IMR-90 (cell line): ENCODE results near the gene DNAH17. TPM values are rescaled to one million over a fixed set of nuclear protein-coding genes. Genes with fewer than 3 reads are reported as not detected.
A peak's percentile ranks its signal among the peaks of the same experiment; 100 is the strongest.

ENCODE experiments used
- ATAC-seq: fragments of 200-7000 bp; cut with Tn5 transposase; 2 replicates; pipeline ENCODE4 v1.9.1; 2020; ENCODE audit warnings: low read depth, mild to moderate bottlenecking, moderate library complexity
- BruUV-seq: library from RNA; stranded (reverse); fragments of 400-500 nt; replicated peaks from 2 replicates; lab custom pipeline; 2021; lab: Mats Ljungman, UMichigan
- CTCF ChIA-PET: fragments of 300-600 bp; formaldehyde crosslinking; extraction: SDS; loops from one replicate; lab custom pipeline; 2021; ENCODE audit warnings: antibody characterized with exemption; lab: Yijun Ruan, JAX
- POLR2A ChIA-PET: fragments of 300-600 bp; sonication (Branson Sonifier 250); formaldehyde crosslinking; loops from one replicate; lab custom pipeline; 2022; ENCODE audit warnings: antibody characterized with exemption; ENCODE audit not compliant: unreplicated experiment; lab: Charles Lee
- DNase-seq: peaks from one replicate; pipeline ENCODE4 v3.0.0; 2013
- H2AFZ ChIP-seq: replicated peaks from 2 replicates; pipeline ENCODE3; 2013; ENCODE audit warnings: low read length, mild to moderate bottlenecking; ENCODE audit not compliant: poor library complexity
- H2AK5ac ChIP-seq: 2 replicates; pipeline ENCODE4 v1.6.1; 2013; ENCODE audit warnings: low read depth, low read length, inconsistent platforms
- H2AK9ac ChIP-seq: replicated peaks from 2 replicates; pipeline ENCODE3; 2013; ENCODE audit warnings: mild to moderate bottlenecking, low read depth, low read length, moderate library complexity; ENCODE audit not compliant: poor library complexity
- H2BK120ac ChIP-seq: 2 replicates; pipeline ENCODE4 v1.6.1; 2013; ENCODE audit warnings: low read depth, low read length, inconsistent platforms
- H2BK15ac ChIP-seq: 3 replicates; pipeline ENCODE4 v1.6.1; 2013; ENCODE audit warnings: low read depth, low read length, inconsistent platforms
- H2BK20ac ChIP-seq: 2 replicates; pipeline ENCODE4 v1.6.1; 2013; ENCODE audit warnings: low read depth, mild to moderate bottlenecking, inconsistent platforms, low read length, moderate library complexity
- H2BK5ac ChIP-seq: 2 replicates; pipeline ENCODE4 v1.6.1; 2013; ENCODE audit warnings: mild to moderate bottlenecking, low read depth, low read length, inconsistent platforms; ENCODE audit not compliant: poor library complexity, severe bottlenecking
- H3K14ac ChIP-seq: replicated peaks from 2 replicates; pipeline ENCODE4 v1.6.1; 2013; ENCODE audit warnings: low read depth, low read length, inconsistent platforms
- H3K18ac ChIP-seq: 2 replicates; pipeline ENCODE4 v1.6.1; 2013; ENCODE audit warnings: low read depth, low read length, control low read depth
- H3K23ac ChIP-seq: 2 replicates; pipeline ENCODE4 v1.6.1; 2013; ENCODE audit warnings: low read depth, low read length, inconsistent platforms
- H3K27ac ChIP-seq: 2 replicates; pipeline ENCODE4 v1.5.1; 2013; ENCODE audit warnings: mild to moderate bottlenecking, control low read depth, low read length; ENCODE audit not compliant: insufficient read depth
- H3K27me3 ChIP-seq: 2 replicates; pipeline ENCODE4 v1.6.1; 2013; ENCODE audit warnings: low read length; ENCODE audit not compliant: control insufficient read depth, insufficient read depth
- H3K36me3 ChIP-seq: 2 replicates; pipeline ENCODE4 v1.6.1; 2013; ENCODE audit warnings: low read length, mixed read lengths; ENCODE audit not compliant: control insufficient read depth, insufficient read depth
- H3K4ac ChIP-seq: 2 replicates; pipeline ENCODE4 v1.6.1; 2013; ENCODE audit warnings: low read depth, low read length, inconsistent platforms
- H3K4me1 ChIP-seq: 2 replicates; pipeline ENCODE4 v1.6.1; 2013; ENCODE audit warnings: low read length, mixed read lengths; ENCODE audit not compliant: control insufficient read depth, insufficient read depth
- H3K4me2 ChIP-seq: 2 replicates; pipeline ENCODE4 v1.6.1; 2013; ENCODE audit warnings: low read depth, mild to moderate bottlenecking, control low read depth, low read length, moderate library complexity
- H3K4me3 ChIP-seq: 2 replicates; pipeline ENCODE4 v1.5.1; 2013; ENCODE audit warnings: low read depth, mild to moderate bottlenecking, control low read depth, low read length, moderate library complexity; ENCODE audit not compliant: insufficient read depth
- H3K56ac ChIP-seq: 2 replicates; pipeline ENCODE4 v1.6.1; 2013; ENCODE audit warnings: low read length, inconsistent platforms; ENCODE audit not compliant: insufficient read depth; ENCODE audit errors: extremely low read depth
- H3K79me1 ChIP-seq, 2 experiments: 2 replicates each; pipeline ENCODE4 v1.6.1; 2013; ENCODE audit warnings: low read length in 2 of 2, inconsistent platforms in 1 of 2, low read depth in 1 of 2
- H3K9ac ChIP-seq: 2 replicates; pipeline ENCODE4 v1.6.1; 2013; ENCODE audit warnings: low read depth, low read length, control low read depth
- H3K9me1 ChIP-seq: 2 replicates; pipeline ENCODE4 v1.6.1; 2013; ENCODE audit warnings: low read length, inconsistent platforms; ENCODE audit not compliant: insufficient read depth
- H3K9me3 ChIP-seq: 2 replicates; pipeline ENCODE4 v1.6.1; 2013; ENCODE audit warnings: low read length; ENCODE audit not compliant: control insufficient read depth, insufficient read depth
- H4K20me1 ChIP-seq: 2 replicates; pipeline ENCODE4 v1.6.1; 2013; ENCODE audit warnings: low read length, inconsistent platforms; ENCODE audit not compliant: insufficient read depth
- H4K5ac ChIP-seq: 2 replicates; pipeline ENCODE4 v1.6.1; 2013; ENCODE audit warnings: mild to moderate bottlenecking, low read depth, low read length, control low read depth
- H4K8ac ChIP-seq, 2 experiments: 2 replicates each; pipeline ENCODE4 v1.6.1; 2013; ENCODE audit warnings: low read depth in 2 of 2, low read length in 2 of 2, control low read depth in 1 of 2, inconsistent platforms in 1 of 2
- H4K91ac ChIP-seq: 2 replicates; pipeline ENCODE4 v1.6.1; 2013; ENCODE audit warnings: low read depth, low read length, inconsistent platforms; ENCODE audit not compliant: insufficient read depth
- BHLHE40 ChIP-seq: fragments of 150-350 bp; IDR thresholded peaks from 2 replicates; pipeline ENCODE4 v1.6.1; 2016; ENCODE audit warnings: mild to moderate bottlenecking, low read depth, low read length
- CEBPB ChIP-seq: IDR thresholded peaks from 2 replicates; pipeline ENCODE4 v1.6.1; 2012; ENCODE audit warnings: low read depth, low read length, improper control_type of control experiment
- CHD1 ChIP-seq: IDR thresholded peaks from 2 replicates; pipeline ENCODE4 v1.6.1; 2012; ENCODE audit warnings: low read depth, low read length, improper control_type of control experiment
- FOS ChIP-seq: fragments of 150-350 bp; IDR thresholded peaks from 2 replicates; pipeline ENCODE4 v1.6.1; 2016; ENCODE audit warnings: low read depth, low read length
- MAFK ChIP-seq: IDR thresholded peaks from 2 replicates; pipeline ENCODE4 v1.6.1; 2012; ENCODE audit warnings: low read depth, low read length, improper control_type of control experiment
- MAZ ChIP-seq: IDR thresholded peaks from 2 replicates; pipeline ENCODE4 v1.6.1; 2012; ENCODE audit warnings: low read depth, mild to moderate bottlenecking, low read length, improper control_type of control experiment, moderate library complexity, borderline replicate concordance
- MXI1 ChIP-seq: IDR thresholded peaks from 2 replicates; pipeline ENCODE4 v1.6.1; 2012; ENCODE audit warnings: low read depth, mild to moderate bottlenecking, low read length, moderate library complexity, borderline replicate concordance
- NFE2L2 ChIP-seq: fragments of 150-350 bp; IDR thresholded peaks from 2 replicates; pipeline ENCODE4 v1.6.1; 2016; ENCODE audit warnings: low read depth, mild to moderate bottlenecking, low read length
- POLR2A ChIP-seq: IDR thresholded peaks from 2 replicates; pipeline ENCODE4 v1.6.1; 2012; ENCODE audit warnings: mild to moderate bottlenecking, low read depth, low read length
- RAD21 ChIP-seq: IDR thresholded peaks from 2 replicates; pipeline ENCODE4 v1.6.1; 2012; ENCODE audit warnings: low read length, improper control_type of control experiment
- RCOR1 ChIP-seq: IDR thresholded peaks from 2 replicates; pipeline ENCODE4 v1.6.1; 2012; ENCODE audit warnings: mild to moderate bottlenecking, low read length, improper control_type of control experiment; ENCODE audit not compliant: insufficient replicate concordance
- RFX5 ChIP-seq: IDR thresholded peaks from 2 replicates; pipeline ENCODE4 v1.8.0; 2012; ENCODE audit warnings: low read depth, mild to moderate bottlenecking, low read length, moderate library complexity
- SMC3 ChIP-seq: fragments of 150-350 bp; IDR thresholded peaks from 2 replicates; pipeline ENCODE4 v1.6.1; 2016; ENCODE audit warnings: low read depth, mild to moderate bottlenecking, antibody characterized with exemption, low read length, moderate library complexity
- WGBS, 2 experiments: methylation state at CpG; one replicate each; pipeline versions ENCODE4 v1.1.5 to v1.1.7; 2013; ENCODE audit warnings: missing lambda C conversion rate in 2 of 2; ENCODE audit not compliant: insufficient read length in 1 of 2; ENCODE audit errors: extremely low coverage in 2 of 2; 5-methylcytosine and 5-hydroxymethylcytosine counted together
- dilution Hi-C: fragments of 300-500 bp; cut with HindIII; formaldehyde crosslinking; loops from one replicate; pipeline ENCODE4 v1.14.3; 2018; ENCODE audit warnings: low sequenced_read_pairs; ENCODE audit not compliant: unreplicated experiment
- in situ Hi-C: fragments of 300-500 bp; cut with MboI; formaldehyde crosslinking; loops from 3 replicates; pipeline ENCODE4 v1.14.3; 2019; ENCODE audit warnings: low sequenced_read_pairs, inconsistent platforms, mixed read lengths
- intact Hi-C: fragments of 100-400 bp; cut with micrococcal nuclease; formaldehyde crosslinking; loops from 2 replicates; pipeline ENCODE4 v1.10.0; 2022
- polyA plus RNA-seq, 3 experiments: library from polyadenylated mRNA; depleted of rRNA; stranded (reverse); fragments of >200 nt; gene quantifications; 2 replicates each; pipeline ENCODE4 v1.2.3, GENCODE V29; 2012; ENCODE audit warnings: low replicate concordance in 1 of 3
- total RNA-seq: library from RNA; depleted of rRNA; stranded (reverse); fragments of >200 nt; gene quantifications from 2 replicates; pipeline ENCODE4 v1.2.3, GENCODE V29; 2012
- TF ChIP-seq, protein P1 (sequence below): fragments of 150-350 bp; IDR thresholded peaks from 2 replicates; pipeline ENCODE4 v1.6.1; 2017; ENCODE audit warnings: mild to moderate bottlenecking, antibody characterized with exemption, low read length, low read depth
- TF ChIP-seq, protein P2 (sequence below): fragments of 150-350 bp; IDR thresholded peaks from 2 replicates; pipeline ENCODE4 v1.6.1; 2016; ENCODE audit warnings: low read depth, mild to moderate bottlenecking, low read length, moderate library complexity, borderline replicate concordance
- TF ChIP-seq, protein P3 (sequence below): conservative IDR thresholded peaks from 2 replicates; pipeline ENCODE4 v1.5.1; 2012; ENCODE audit warnings: mild to moderate bottlenecking, low read depth, low read length, improper control_type of control experiment

The DNAH17 gene
- total and polyA plus RNA-seq, 2 of the 4 experiments (the other 2 are of a cell fraction): not detected

DNA sequence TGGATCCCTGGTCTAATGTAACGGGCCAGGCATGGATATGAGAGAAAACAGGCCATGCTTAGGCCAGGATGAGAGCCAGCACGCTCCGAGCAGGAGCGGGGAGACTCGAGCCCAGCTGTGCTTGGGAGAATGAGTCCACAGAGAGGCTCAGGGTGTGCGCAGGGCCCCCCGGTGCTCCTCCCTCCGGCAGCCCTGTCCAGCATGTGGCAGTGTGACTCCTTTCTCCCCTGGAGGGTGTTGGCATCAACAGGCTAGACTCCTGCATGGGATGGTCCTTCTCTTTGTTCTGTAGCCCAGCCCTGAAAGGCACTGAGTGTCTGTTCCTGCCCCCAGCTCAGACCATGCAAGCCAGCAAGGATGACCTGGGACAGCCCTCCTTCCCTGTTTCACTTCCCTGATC, 175.3 kb downstream of the DNAH17 start:
- H2AK5ac ChIP-seq: no peak overlapping the region; the same call in 1 of the 2 replicates
- no peak overlapping the region for H2AK9ac ChIP-seq
- H3K9me1 ChIP-seq: peaks cover 27% of the 10 kb centered on the region
- H3K4ac ChIP-seq: peak overlapping the region; percentile 35; the same call in 1 of the 2 replicates
- no peak overlapping the region for H2BK120ac ChIP-seq
- TF ChIP-seq MXI1: no peak
- TF ChIP-seq, protein P1, sequence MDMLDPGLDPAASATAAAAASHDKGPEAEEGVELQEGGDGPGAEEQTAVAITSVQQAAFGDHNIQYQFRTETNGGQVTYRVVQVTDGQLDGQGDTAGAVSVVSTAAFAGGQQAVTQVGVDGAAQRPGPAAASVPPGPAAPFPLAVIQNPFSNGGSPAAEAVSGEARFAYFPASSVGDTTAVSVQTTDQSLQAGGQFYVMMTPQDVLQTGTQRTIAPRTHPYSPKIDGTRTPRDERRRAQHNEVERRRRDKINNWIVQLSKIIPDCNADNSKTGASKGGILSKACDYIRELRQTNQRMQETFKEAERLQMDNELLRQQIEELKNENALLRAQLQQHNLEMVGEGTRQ: no peak
- TF ChIP-seq RCOR1: no peak
- TF ChIP-seq RFX5: no peak
- no peak for TF ChIP-seq NFE2L2
- TF ChIP-seq RAD21: no peak
- TF ChIP-seq MAFK: no peak
- no peak for TF ChIP-seq CHD1
- no peak for TF ChIP-seq MAZ
- no peak for TF ChIP-seq CEBPB
- TF ChIP-seq, protein P2, sequence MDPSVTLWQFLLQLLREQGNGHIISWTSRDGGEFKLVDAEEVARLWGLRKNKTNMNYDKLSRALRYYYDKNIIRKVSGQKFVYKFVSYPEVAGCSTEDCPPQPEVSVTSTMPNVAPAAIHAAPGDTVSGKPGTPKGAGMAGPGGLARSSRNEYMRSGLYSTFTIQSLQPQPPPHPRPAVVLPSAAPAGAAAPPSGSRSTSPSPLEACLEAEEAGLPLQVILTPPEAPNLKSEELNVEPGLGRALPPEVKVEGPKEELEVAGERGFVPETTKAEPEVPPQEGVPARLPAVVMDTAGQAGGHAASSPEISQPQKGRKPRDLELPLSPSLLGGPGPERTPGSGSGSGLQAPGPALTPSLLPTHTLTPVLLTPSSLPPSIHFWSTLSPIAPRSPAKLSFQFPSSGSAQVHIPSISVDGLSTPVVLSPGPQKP: no peak
- TF ChIP-seq SMC3: no peak
- no peak for TF ChIP-seq BHLHE40
- no peak for TF ChIP-seq POLR2A
- TF ChIP-seq, protein P3, sequence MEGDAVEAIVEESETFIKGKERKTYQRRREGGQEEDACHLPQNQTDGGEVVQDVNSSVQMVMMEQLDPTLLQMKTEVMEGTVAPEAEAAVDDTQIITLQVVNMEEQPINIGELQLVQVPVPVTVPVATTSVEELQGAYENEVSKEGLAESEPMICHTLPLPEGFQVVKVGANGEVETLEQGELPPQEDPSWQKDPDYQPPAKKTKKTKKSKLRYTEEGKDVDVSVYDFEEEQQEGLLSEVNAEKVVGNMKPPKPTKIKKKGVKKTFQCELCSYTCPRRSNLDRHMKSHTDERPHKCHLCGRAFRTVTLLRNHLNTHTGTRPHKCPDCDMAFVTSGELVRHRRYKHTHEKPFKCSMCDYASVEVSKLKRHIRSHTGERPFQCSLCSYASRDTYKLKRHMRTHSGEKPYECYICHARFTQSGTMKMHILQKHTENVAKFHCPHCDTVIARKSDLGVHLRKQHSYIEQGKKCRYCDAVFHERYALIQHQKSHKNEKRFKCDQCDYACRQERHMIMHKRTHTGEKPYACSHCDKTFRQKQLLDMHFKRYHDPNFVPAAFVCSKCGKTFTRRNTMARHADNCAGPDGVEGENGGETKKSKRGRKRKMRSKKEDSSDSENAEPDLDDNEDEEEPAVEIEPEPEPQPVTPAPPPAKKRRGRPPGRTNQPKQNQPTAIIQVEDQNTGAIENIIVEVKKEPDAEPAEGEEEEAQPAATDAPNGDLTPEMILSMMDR: no peak
- no peak for TF ChIP-seq FOS
- H3K36me3 ChIP-seq: peaks cover 81% of the 10 kb centered on the region
- H3K14ac ChIP-seq: no peak overlapping the region
- ATAC-seq: no peak
- 100% methylated on average over 4 of the region's 8 CpGs; no CpG with 5 or more reads in 1 of the 2 experiments for WGBS, 2 experiments
- peaks cover 8% of the 10 kb centered on the region; the same call in 1 of the 2 replicates for H3K4me1 ChIP-seq
- in situ Hi-C loops (no loop called here), intact Hi-C loops (no loop called here), dilution Hi-C loops (no loop called here)
- no peak overlapping the region for H3K23ac ChIP-seq
- no peak overlapping the region for H2AFZ ChIP-seq
- peak overlapping the region; percentile 45; the same call in 1 of the 2 replicates for H2BK20ac ChIP-seq
- H3K27me3 ChIP-seq: no peaks in the 10 kb centered on the region
- ChIA-PET CTCF (no interaction called here), POLR2A (interaction anchor here (0.7 kb wide), 1 partner anchor 21 kb away, joined by 4 read pairs; no protein-coding TSS in a partner anchor)
- no peaks in the 10 kb centered on the region for H3K9me3 ChIP-seq
- DNase-seq: no peak
- no TSS peak for BruUV-seq
- H4K8ac ChIP-seq: peak overlapping the region in 1 of 2 experiments; percentile 4; a peak in 1 of 4 replicates
- no peak overlapping the region for H3K56ac ChIP-seq
- peaks cover 34 to 86% of the 10 kb centered on the region in 2 experiments for H3K79me1 ChIP-seq
- H3K4me3 ChIP-seq: no peak overlapping the region
- H2BK15ac ChIP-seq: no peak overlapping the region
- no peak overlapping the region for H3K27ac ChIP-seq
- no peak overlapping the region for H2BK5ac ChIP-seq
- no peak overlapping the region for H3K18ac ChIP-seq
- H4K5ac ChIP-seq: no peak overlapping the region
- H3K9ac ChIP-seq: no peak overlapping the region
- H4K20me1 ChIP-seq: peaks cover 32% of the 10 kb centered on the region
- H3K4me2 ChIP-seq: no peak overlapping the region
- no peak overlapping the region for H4K91ac ChIP-seq
